Measurements from ENCODE around the gene SPI1.
A peak's percentile ranks its signal among the peaks of the same experiment; 100 is the strongest.

SPI1 gene

GRCh38 chr11:47387944-47388696 lies 9.8 kb upstream of the SPI1 start:
- DNase-seq, result no peak

- no peak for DNase-seq
These were observed 6.2 kb upstream of the SPI1 start for GRCh38 chr11:47384498-47384897.

- DNase-seq, result no peak
These were observed 4.7 kb upstream of the SPI1 start for GRCh38 chr11:47383071-47383470.

GRCh38 chr11:47380078-47380477 lies 1.7 kb upstream of the SPI1 start:
- no peak for DNase-seq

GRCh38 chr11:47379317-47379716 lies 970 bp upstream of the SPI1 start:
- no peak for DNase-seq

- no peak for DNase-seq
These were observed 456 bp upstream of the SPI1 start for GRCh38 chr11:47378836-47379170.

GRCh38 chr11:47377571-47378009 lies 757 bp downstream of the SPI1 start:
- no peak for DNase-seq

GRCh38 chr11:47376525-47377371 lies 1.6 kb downstream of the SPI1 start:
- no peak for DNase-seq

GRCh38 chr11:47376107-47376524 lies 2.2 kb downstream of the SPI1 start:
- no peak for DNase-seq

GRCh38 chr11:47375546-47376085 lies 2.7 kb downstream of the SPI1 start:
- DNase-seq, result no peak

GRCh38 chr11:47375020-47375419 lies 3.3 kb downstream of the SPI1 start:
- no peak for DNase-seq

GRCh38 chr11:47374720-47375019 lies 3.7 kb downstream of the SPI1 start:
- no peak for DNase-seq

GRCh38 chr11:47373876-47374719 lies 4.2 kb downstream of the SPI1 start:
- peak; percentile 83 for DNase-seq

GRCh38 chr11:47372422-47372821 lies 5.9 kb downstream of the SPI1 start:
- DNase-seq, result no peak

- DNase-seq, result no peak
These were observed 8.7 kb downstream of the SPI1 start for GRCh38 chr11:47369676-47370075.

- DNase-seq, result no peak
These were observed 12.3 kb downstream of the SPI1 start for GRCh38 chr11:47366020-47366490.

GRCh38 chr11:47361419-47361818 lies 16.9 kb downstream of the SPI1 start:
- DNase-seq, result no peak

GRCh38 chr11:47360341-47360740 lies 18.0 kb downstream of the SPI1 start:
- DNase-seq, result no peak

- no peak for DNase-seq
These were observed 18.8 kb downstream of the SPI1 start for GRCh38 chr11:47359586-47359985.

- no peak for DNase-seq
These were observed 19.2 kb downstream of the SPI1 start for GRCh38 chr11:47359162-47359561.

GRCh38 chr11:47358731-47359051 lies 19.7 kb downstream of the SPI1 start:
- no peak for DNase-seq

- DNase-seq, result no peak
These were observed 20.2 kb downstream of the SPI1 start for GRCh38 chr11:47357985-47358730.

GRCh38 chr11:47356998-47357329 lies 21.4 kb downstream of the SPI1 start:
- DNase-seq, result no peak

All from left hindlimb (tissue), 1 donor.